ENCODE measurements around the gene RING1. TPM values are rescaled to one million over a fixed set of nuclear protein-coding genes. Genes with fewer than 3 reads are reported as not detected.

RING1 gene
- total RNA-seq, 1 donor from 2014 or later = 30.8 TPM

DNA sequence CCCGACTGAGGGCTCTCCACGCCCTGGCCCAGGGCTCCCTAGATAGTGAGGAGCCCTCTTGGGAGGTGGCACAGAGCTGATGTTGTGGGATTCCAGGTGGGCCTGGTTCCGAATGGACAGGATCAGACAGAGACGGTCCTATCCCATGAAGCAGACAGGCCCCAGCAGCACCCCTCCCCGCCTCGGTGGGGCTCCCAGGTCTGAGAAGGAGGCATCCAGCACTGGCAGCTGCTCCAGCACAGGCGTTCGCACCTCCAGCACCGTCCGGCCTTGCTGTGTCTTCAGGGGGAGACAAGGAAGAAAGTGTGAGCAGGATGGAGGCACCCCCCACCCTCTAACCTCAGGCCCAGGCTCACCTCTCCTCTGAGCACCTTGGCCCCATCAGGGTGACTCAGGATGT is 44.8 kb upstream of the RING1 start:
- Histone ChIP-seq H3K4me2 (ENCODE audit: low read length) (no peak overlapping the region), H3K9me3 (ENCODE audit: insufficient read depth, low read depth, low read length) (no peaks in the 10 kb centered on the region), H2AFZ (ENCODE audit: low read depth, low read length) (no peak overlapping the region), H3K4me3 (ENCODE audit: insufficient read depth, low read depth, low read length) (no peak overlapping the region), H3K4me1 (ENCODE audit: insufficient read depth, low read length) (peaks cover 16% of the 10 kb centered on the region), H3K79me2 (ENCODE audit: insufficient read depth, low read length) (no peaks in the 10 kb centered on the region), H4K20me1 (ENCODE audit: insufficient read depth, low read length) (no peaks in the 10 kb centered on the region), H3K27ac (ENCODE audit: low read depth, low read length) (no peak overlapping the region), H3K36me3 (ENCODE audit: insufficient read depth, low read length) (no peaks in the 10 kb centered on the region), H3K9ac (ENCODE audit: low read length) (no peak overlapping the region), H3K27me3 (ENCODE audit: insufficient read depth, low read length) (no peaks in the 10 kb centered on the region)
- Mint-ChIP-seq H3K4me1 (ENCODE audit: low read depth, unreplicated experiment) (peaks cover 4% of the 10 kb centered on the region), H3K27ac (ENCODE audit: unreplicated experiment) (no peak overlapping the region), H3K36me3 (ENCODE audit: low read depth, unreplicated experiment) (no peaks in the 10 kb centered on the region), H3K4me3 (ENCODE audit: unreplicated experiment) (no peak overlapping the region), H3K27me3 (ENCODE audit: low read depth, unreplicated experiment) (peaks cover 41% of the 10 kb centered on the region), H3K9me3 (ENCODE audit: unreplicated experiment) (peaks cover 3% of the 10 kb centered on the region)
- no peak for FAIRE-seq
- DNase-seq (ENCODE audit: low read depth) = no peak
- TF ChIP-seq, protein P1, sequence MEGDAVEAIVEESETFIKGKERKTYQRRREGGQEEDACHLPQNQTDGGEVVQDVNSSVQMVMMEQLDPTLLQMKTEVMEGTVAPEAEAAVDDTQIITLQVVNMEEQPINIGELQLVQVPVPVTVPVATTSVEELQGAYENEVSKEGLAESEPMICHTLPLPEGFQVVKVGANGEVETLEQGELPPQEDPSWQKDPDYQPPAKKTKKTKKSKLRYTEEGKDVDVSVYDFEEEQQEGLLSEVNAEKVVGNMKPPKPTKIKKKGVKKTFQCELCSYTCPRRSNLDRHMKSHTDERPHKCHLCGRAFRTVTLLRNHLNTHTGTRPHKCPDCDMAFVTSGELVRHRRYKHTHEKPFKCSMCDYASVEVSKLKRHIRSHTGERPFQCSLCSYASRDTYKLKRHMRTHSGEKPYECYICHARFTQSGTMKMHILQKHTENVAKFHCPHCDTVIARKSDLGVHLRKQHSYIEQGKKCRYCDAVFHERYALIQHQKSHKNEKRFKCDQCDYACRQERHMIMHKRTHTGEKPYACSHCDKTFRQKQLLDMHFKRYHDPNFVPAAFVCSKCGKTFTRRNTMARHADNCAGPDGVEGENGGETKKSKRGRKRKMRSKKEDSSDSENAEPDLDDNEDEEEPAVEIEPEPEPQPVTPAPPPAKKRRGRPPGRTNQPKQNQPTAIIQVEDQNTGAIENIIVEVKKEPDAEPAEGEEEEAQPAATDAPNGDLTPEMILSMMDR (IDR thresholded peaks at IDR 0.05; ENCODE audit: insufficient read depth, low read depth, low read length) = no peak
- TF ChIP-seq EZH2 (IDR thresholded peaks at IDR 0.05; ENCODE audit: insufficient read depth, low read length) = no peak

DNA sequence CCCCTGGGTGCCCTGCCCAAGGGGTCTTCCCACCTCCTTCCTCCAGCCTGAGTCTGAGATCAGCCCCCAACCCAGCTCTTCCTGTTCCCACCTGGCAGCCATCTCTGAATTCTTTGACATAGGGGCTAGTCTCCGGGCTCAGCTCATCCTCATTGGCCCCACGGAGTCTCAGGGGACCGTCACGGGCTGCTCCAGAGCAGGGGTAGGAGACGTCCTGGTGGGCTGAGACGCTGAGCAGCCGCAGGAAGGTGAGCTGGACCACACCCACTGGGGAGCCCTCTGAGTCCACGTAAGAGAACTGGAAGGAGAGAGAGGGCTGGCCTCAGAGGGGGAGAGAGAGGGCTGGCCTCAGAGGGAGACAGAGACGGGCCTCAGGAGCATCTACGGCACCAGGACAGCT is 44.1 kb upstream of the RING1 start:
- FAIRE-seq (no peak), DNase-seq (ENCODE audit: low read depth) (no peak)
- H3K9ac ChIP-seq (ENCODE audit: low read length) = no peak overlapping the region
- no peak overlapping the region for H3K4me3 ChIP-seq (ENCODE audit: insufficient read depth, low read depth, low read length)
- no peaks in the 10 kb centered on the region for H4K20me1 ChIP-seq (ENCODE audit: insufficient read depth, low read length)
- peaks cover 3% of the 10 kb centered on the region for H3K9me3 Mint-ChIP-seq (ENCODE audit: unreplicated experiment)
- H3K27ac Mint-ChIP-seq (ENCODE audit: unreplicated experiment) = no peak overlapping the region
- H3K27me3 Mint-ChIP-seq (ENCODE audit: low read depth, unreplicated experiment) = peaks cover 40% of the 10 kb centered on the region
- peaks cover 16% of the 10 kb centered on the region for H3K4me1 ChIP-seq (ENCODE audit: insufficient read depth, low read length)
- no peaks in the 10 kb centered on the region for H3K9me3 ChIP-seq (ENCODE audit: insufficient read depth, low read depth, low read length)
- no peak overlapping the region for H3K4me3 Mint-ChIP-seq (ENCODE audit: unreplicated experiment)
- H3K36me3 Mint-ChIP-seq (ENCODE audit: low read depth, unreplicated experiment) = no peaks in the 10 kb centered on the region
- H3K27ac ChIP-seq (ENCODE audit: low read depth, low read length) = no peak overlapping the region
- H3K79me2 ChIP-seq (ENCODE audit: insufficient read depth, low read length) = no peaks in the 10 kb centered on the region
- no peak overlapping the region for H3K4me2 ChIP-seq (ENCODE audit: low read length)
- TF ChIP-seq EZH2 (IDR thresholded peaks at IDR 0.05; ENCODE audit: insufficient read depth, low read length) = no peak
- TF ChIP-seq, protein P1 (IDR thresholded peaks at IDR 0.05; ENCODE audit: insufficient read depth, low read depth, low read length) = no peak
- peaks cover 4% of the 10 kb centered on the region for H3K4me1 Mint-ChIP-seq (ENCODE audit: low read depth, unreplicated experiment)
- H2AFZ ChIP-seq (ENCODE audit: low read depth, low read length) = no peak overlapping the region
- no peaks in the 10 kb centered on the region for H3K27me3 ChIP-seq (ENCODE audit: insufficient read depth, low read length)
- no peaks in the 10 kb centered on the region for H3K36me3 ChIP-seq (ENCODE audit: insufficient read depth, low read length)

DNA sequence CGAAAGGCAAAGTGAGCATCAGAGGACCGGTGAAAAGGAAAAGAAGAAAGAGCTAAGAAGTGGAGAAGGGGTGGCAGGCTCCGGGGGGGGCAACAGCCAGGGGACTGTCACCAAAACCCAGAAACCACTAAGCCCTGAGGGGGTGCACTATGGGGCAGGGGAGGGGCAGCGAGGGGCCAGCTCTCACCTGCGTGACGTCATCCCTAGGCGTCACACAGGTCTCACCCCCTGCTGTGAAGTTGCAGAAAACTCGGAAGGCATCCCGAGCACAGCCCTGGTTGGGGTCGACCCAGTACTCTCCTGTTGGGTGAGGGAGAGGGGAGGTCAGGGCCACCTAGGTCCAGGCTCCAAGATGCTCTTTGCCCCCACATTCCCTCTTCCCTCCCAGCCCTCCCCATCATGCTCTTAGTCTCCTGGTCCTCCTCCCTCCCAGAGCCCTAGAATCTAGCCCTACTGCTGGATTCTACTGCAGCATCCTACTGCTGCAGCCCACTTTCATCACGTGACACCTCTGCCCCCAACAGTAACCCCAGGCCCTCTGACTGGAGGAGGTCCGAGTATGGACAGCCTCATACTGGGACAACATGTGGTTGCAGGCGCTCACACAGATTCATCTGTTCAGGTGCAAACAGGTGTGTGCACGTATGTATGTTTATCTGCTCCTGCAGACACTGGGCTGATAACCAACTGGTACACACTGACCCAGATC is 43.5 kb upstream of the RING1 start:
- H3K36me3 ChIP-seq (ENCODE audit: insufficient read depth, low read length) = no peaks in the 10 kb centered on the region
- no peak overlapping the region for H3K27ac ChIP-seq (ENCODE audit: low read depth, low read length)
- H3K36me3 Mint-ChIP-seq (ENCODE audit: low read depth, unreplicated experiment) = no peaks in the 10 kb centered on the region
- no peak overlapping the region for H3K4me2 ChIP-seq (ENCODE audit: low read length)
- H3K27ac Mint-ChIP-seq (ENCODE audit: unreplicated experiment) = no peak overlapping the region
- no peak overlapping the region for H3K4me3 ChIP-seq (ENCODE audit: insufficient read depth, low read depth, low read length)
- no peak overlapping the region for H2AFZ ChIP-seq (ENCODE audit: low read depth, low read length)
- H3K27me3 ChIP-seq (ENCODE audit: insufficient read depth, low read length) = no peaks in the 10 kb centered on the region
- no peaks in the 10 kb centered on the region for H3K79me2 ChIP-seq (ENCODE audit: insufficient read depth, low read length)
- peaks cover 3% of the 10 kb centered on the region for H3K9me3 Mint-ChIP-seq (ENCODE audit: unreplicated experiment)
- peaks cover 47% of the 10 kb centered on the region for H3K27me3 Mint-ChIP-seq (ENCODE audit: low read depth, unreplicated experiment)
- DNase-seq (ENCODE audit: low read depth) (no peak), FAIRE-seq (no peak)
- no peaks in the 10 kb centered on the region for H4K20me1 ChIP-seq (ENCODE audit: insufficient read depth, low read length)
- TF ChIP-seq, protein P1 (IDR thresholded peaks at IDR 0.05; ENCODE audit: insufficient read depth, low read depth, low read length) = no peak
- TF ChIP-seq EZH2 (IDR thresholded peaks at IDR 0.05; ENCODE audit: insufficient read depth, low read length) = no peak
- H3K4me1 ChIP-seq (ENCODE audit: insufficient read depth, low read length) = peaks cover 16% of the 10 kb centered on the region
- H3K4me1 Mint-ChIP-seq (ENCODE audit: low read depth, unreplicated experiment) = peaks cover 4% of the 10 kb centered on the region
- no peak overlapping the region for H3K9ac ChIP-seq (ENCODE audit: low read length)
- H3K4me3 Mint-ChIP-seq (ENCODE audit: unreplicated experiment) = no peak overlapping the region
- H3K9me3 ChIP-seq (ENCODE audit: insufficient read depth, low read depth, low read length) = no peaks in the 10 kb centered on the region

Data from astrocyte (in vitro differentiated cells and primary cell).